Thoracic aorta (tissue), 2 donors: ENCODE data around the gene ASIC5. TPM values are rescaled to one million over a fixed set of nuclear protein-coding genes. Genes with fewer than 3 reads are reported as not detected.
"Not testable (repeated sequence)": the region's sequence is repeated elsewhere in the genome, so short reads cannot be mapped to it uniquely, and the experiment has no call there.

Source experiments
- ATAC-seq: fragments of 150-250 bp; one replicate; pipeline ENCODE4 v1.8.0; 2017; ENCODE audit warnings: low read depth; ENCODE audit not compliant: insufficient number of reproducible peaks, low FRiP score
- DNase-seq: peaks from one replicate; pipeline ENCODE4 v3.0.0-alpha.2; 2020; ENCODE audit warnings: low spot score
- H3K27ac ChIP-seq, 2 donors: fragments of 200-600 bp; sonication (generic); 1 replicate in 1 of 2; 2 replicates in 1 of 2; pipeline ENCODE4 v1.5.1; 2016; ENCODE audit warnings: mild to moderate bottlenecking in 2 of 2, moderate library complexity in 2 of 2
- H3K27me3 ChIP-seq: fragments of 200-600 bp; sonication (generic); replicated peaks from 2 replicates; pipeline ENCODE4 v1.6.0; 2016; ENCODE audit warnings: mild to moderate bottlenecking; ENCODE audit not compliant: insufficient read depth
- H3K36me3 ChIP-seq: fragments of 200-600 bp; sonication (generic); one replicate; pipeline ENCODE4 v1.5.1; 2016
- H3K4me1 ChIP-seq, 2 donors: fragments of 200-600 bp; sonication (generic); 1 replicate in 1 of 2; 2 replicates in 1 of 2; pipeline versions ENCODE4 v1.5.1 to v1.6.0; 2016; ENCODE audit warnings: low read depth in 2 of 2, mild to moderate bottlenecking in 1 of 2; ENCODE audit not compliant: control insufficient read depth in 1 of 2
- H3K4me3 ChIP-seq: fragments of 200-600 bp; sonication (generic); 2 replicates; pipeline ENCODE4 v1.5.1; 2016; ENCODE audit warnings: mild to moderate bottlenecking
- H3K9me3 ChIP-seq: fragments of 200-600 bp; sonication (generic); 2 replicates; pipeline ENCODE4 v1.5.1; 2016
- total RNA-seq, 2 donors: library from RNA; depleted of rRNA; stranded (reverse); fragments of >200 nt; gene quantifications; one replicate each; pipeline versions ENCODE4 v1.1.0 to v1.2.3, GENCODE V29; 2016
- TF ChIP-seq, protein P1 (sequence below): fragments of 200-600 bp; sonication (generic); IDR thresholded peaks from one replicate; pipeline ENCODE4 v1.5.1; 2019; ENCODE audit warnings: antibody characterized with exemption

Gene ASIC5
- total RNA-seq, 2 donors from 2014 or later: not detected

- Histone ChIP-seq H3K4me1 (peaks cover 0 to 11% of the 10 kb centered on the region in 2 donors), H3K27ac (no peak overlapping the region), H3K27me3 (no peaks in the 10 kb centered on the region), H3K4me3 (no peak overlapping the region), H3K9me3 (no peaks in the 10 kb centered on the region), H3K36me3 (no peaks in the 10 kb centered on the region)
- no peak for DNase-seq
- no peak for ATAC-seq
- TF ChIP-seq, protein P1, sequence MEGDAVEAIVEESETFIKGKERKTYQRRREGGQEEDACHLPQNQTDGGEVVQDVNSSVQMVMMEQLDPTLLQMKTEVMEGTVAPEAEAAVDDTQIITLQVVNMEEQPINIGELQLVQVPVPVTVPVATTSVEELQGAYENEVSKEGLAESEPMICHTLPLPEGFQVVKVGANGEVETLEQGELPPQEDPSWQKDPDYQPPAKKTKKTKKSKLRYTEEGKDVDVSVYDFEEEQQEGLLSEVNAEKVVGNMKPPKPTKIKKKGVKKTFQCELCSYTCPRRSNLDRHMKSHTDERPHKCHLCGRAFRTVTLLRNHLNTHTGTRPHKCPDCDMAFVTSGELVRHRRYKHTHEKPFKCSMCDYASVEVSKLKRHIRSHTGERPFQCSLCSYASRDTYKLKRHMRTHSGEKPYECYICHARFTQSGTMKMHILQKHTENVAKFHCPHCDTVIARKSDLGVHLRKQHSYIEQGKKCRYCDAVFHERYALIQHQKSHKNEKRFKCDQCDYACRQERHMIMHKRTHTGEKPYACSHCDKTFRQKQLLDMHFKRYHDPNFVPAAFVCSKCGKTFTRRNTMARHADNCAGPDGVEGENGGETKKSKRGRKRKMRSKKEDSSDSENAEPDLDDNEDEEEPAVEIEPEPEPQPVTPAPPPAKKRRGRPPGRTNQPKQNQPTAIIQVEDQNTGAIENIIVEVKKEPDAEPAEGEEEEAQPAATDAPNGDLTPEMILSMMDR: no peak
These were observed 34.3 kb upstream of the ASIC5 start for GRCh38 chr4:155900381-155900780.

- Histone ChIP-seq H3K27me3 (no peaks in the 10 kb centered on the region), H3K4me1 (peaks cover 0 to 11% of the 10 kb centered on the region in 2 donors), H3K4me3 (no peak overlapping the region), H3K9me3 (no peaks in the 10 kb centered on the region), H3K27ac (no peak overlapping the region), H3K36me3 (no peaks in the 10 kb centered on the region)
- no peak for ATAC-seq
- no peak for DNase-seq
- TF ChIP-seq, protein P1: no peak
These were observed 33.8 kb upstream of the ASIC5 start for GRCh38 chr4:155899891-155900290.

GRCh38 chr4:155898371-155898770 lies 32.3 kb upstream of the ASIC5 start:
- DNase-seq, H3K4me3 ChIP-seq, ATAC-seq, H3K36me3 ChIP-seq, H3K27me3 ChIP-seq, H3K27ac ChIP-seq, H3K9me3 ChIP-seq: not testable (repeated sequence)
- peaks cover 0 to 11% of the 10 kb centered on the region in 2 donors for H3K4me1 ChIP-seq

DNA sequence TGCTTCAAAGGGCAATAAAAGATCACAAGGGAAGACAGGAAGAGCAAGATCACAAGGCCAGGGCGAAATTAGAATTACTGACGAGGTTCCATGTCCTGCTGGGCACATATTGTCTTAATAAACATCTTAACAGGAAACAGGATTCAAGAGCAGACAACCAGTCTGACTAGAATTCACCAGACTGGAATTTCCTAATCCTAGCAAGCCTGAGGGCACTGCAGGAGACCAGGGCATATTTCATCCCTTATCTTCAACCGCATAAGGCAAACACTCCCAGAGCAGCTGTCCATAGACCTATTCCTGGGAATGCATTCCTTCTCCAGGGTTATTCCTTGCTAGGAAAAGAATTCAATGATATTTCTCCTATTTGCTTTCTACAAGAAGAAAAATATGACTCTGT lies 25.0 kb upstream of the ASIC5 start:
- no peak for ATAC-seq

GRCh38 chr4:155889946-155890345 lies 23.9 kb upstream of the ASIC5 start:
- no peaks in the 10 kb centered on the region for H3K27me3 ChIP-seq
- no peak for DNase-seq
- no peak overlapping the region for H3K4me3 ChIP-seq
- ATAC-seq: no peak
- peaks cover 9 to 15% of the 10 kb centered on the region in 2 donors for H3K4me1 ChIP-seq
- no peaks in the 10 kb centered on the region for H3K9me3 ChIP-seq
- no peaks in the 10 kb centered on the region for H3K36me3 ChIP-seq
- TF ChIP-seq, protein P1: no peak
- no peak overlapping the region for H3K27ac ChIP-seq

More for the DNA sequence above, 25.0 kb upstream of the ASIC5 start:
- TF ChIP-seq, protein P1: no peak
- H3K27me3 ChIP-seq: no peaks in the 10 kb centered on the region
- no peaks in the 10 kb centered on the region for H3K36me3 ChIP-seq
- no peak overlapping the region for H3K4me3 ChIP-seq
- peaks cover 9 to 15% of the 10 kb centered on the region in 2 donors for H3K4me1 ChIP-seq
- no peak for DNase-seq
- no peaks in the 10 kb centered on the region for H3K9me3 ChIP-seq
- no peak overlapping the region for H3K27ac ChIP-seq
